ENCODE results near the gene AP3S2. TPM values are rescaled to one million over a fixed set of nuclear protein-coding genes. Genes with fewer than 3 reads are reported as not detected.
"Not testable (repeated sequence)": the region's sequence is repeated elsewhere in the genome, so short reads cannot be mapped to it uniquely, and the experiment has no call there.

The AP3S2 gene
- total RNA-seq, 1 donor from 2014 or later, result 32.2 TPM

DNA sequence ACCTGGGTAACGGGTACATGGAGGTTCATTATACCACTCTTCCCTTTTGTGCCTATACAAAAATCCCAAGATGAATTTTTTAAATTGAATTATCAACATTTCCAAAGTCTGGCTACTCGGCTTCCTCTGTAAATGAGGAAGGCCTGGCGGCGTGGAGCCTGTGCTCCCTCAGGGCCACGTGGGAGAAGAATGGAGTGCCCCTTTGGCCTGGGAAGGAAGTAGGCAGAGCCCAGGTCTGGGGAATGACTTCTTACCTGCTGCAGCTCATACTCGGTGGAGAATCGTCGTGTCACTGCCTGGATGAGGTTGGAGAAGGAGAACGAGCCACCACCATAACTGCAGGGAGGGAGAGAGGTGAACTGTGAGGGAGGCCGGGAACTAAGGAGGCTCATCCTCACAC is 103.6 kb downstream of the AP3S2 start:
- no peak for TF ChIP-seq CTCF (conservative IDR thresholded peaks at IDR 0.05)
- Mint-ChIP-seq H3K4me1 (ENCODE audit: unreplicated experiment) (no peaks in the 10 kb centered on the region), H3K9me3 (peaks cover 6% of the 10 kb centered on the region), H3K27ac (no peak overlapping the region), H3K4me3 (no peak overlapping the region), H3K27me3 (peaks cover 3% of the 10 kb centered on the region), H3K36me3 (no peaks in the 10 kb centered on the region)
- DNase-seq (ENCODE audit: extremely low spot score, unreplicated experiment), result no peak

GRCh38 chr15:89788585-89788984 is 105.2 kb downstream of the AP3S2 start:
- H3K27me3 Mint-ChIP-seq; H3K4me3 Mint-ChIP-seq; H3K36me3 Mint-ChIP-seq; DNase-seq (ENCODE audit: extremely low spot score, unreplicated experiment); H3K27ac Mint-ChIP-seq; H3K9me3 Mint-ChIP-seq; H3K4me1 Mint-ChIP-seq (ENCODE audit: unreplicated experiment): not testable (repeated sequence)

DNA sequence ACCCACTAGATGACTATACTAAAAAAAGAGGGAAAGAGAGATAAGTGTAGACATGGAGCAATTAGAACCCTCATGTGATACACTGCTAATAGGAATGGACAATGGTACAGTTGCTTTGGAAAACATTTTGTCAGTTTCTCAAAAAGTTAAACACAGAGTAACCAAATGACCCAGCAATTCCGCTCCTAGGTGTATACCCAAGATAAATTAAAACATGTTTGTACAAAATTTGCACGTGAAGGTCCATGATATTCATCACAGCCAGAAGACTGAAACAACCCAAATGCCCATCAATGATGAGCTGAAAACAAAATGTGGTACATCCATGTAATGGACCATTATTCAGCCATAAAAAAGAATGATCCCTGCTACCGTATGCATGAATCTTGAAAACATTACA is 105.8 kb downstream of the AP3S2 start:
- Mint-ChIP-seq H3K4me3 (no peak overlapping the region), H3K9me3 (peaks cover 6% of the 10 kb centered on the region), H3K4me1 (ENCODE audit: unreplicated experiment) (peaks cover 7% of the 10 kb centered on the region), H3K27me3 (no peaks in the 10 kb centered on the region), H3K36me3 (no peaks in the 10 kb centered on the region), H3K27ac (no peak overlapping the region)
- no peak for TF ChIP-seq CTCF (conservative IDR thresholded peaks at IDR 0.05)
- DNase-seq (ENCODE audit: extremely low spot score, unreplicated experiment), result no peak

GRCh38 chr15:89785774-89786140 is 108.0 kb downstream of the AP3S2 start:
- H3K36me3 Mint-ChIP-seq, result no peaks in the 10 kb centered on the region
- H3K27ac Mint-ChIP-seq, result peak overlapping the region; percentile 18
- peaks cover 6% of the 10 kb centered on the region for H3K9me3 Mint-ChIP-seq
- no peaks in the 10 kb centered on the region for H3K27me3 Mint-ChIP-seq
- no peak for TF ChIP-seq CTCF (conservative IDR thresholded peaks at IDR 0.05)
- no peak for DNase-seq (ENCODE audit: extremely low spot score, unreplicated experiment)
- peaks cover 8% of the 10 kb centered on the region for H3K4me1 Mint-ChIP-seq (ENCODE audit: unreplicated experiment)
- no peak overlapping the region for H3K4me3 Mint-ChIP-seq

- DNase-seq (ENCODE audit: extremely low spot score, unreplicated experiment), result no peak
- Mint-ChIP-seq H3K4me1 (ENCODE audit: unreplicated experiment) (peaks cover 8% of the 10 kb centered on the region), H3K27me3 (no peaks in the 10 kb centered on the region), H3K27ac (peak overlapping the region; percentile 18), H3K36me3 (no peaks in the 10 kb centered on the region), H3K4me3 (no peak overlapping the region), H3K9me3 (peaks cover 6% of the 10 kb centered on the region)
- no peak for TF ChIP-seq CTCF (conservative IDR thresholded peaks at IDR 0.05)
These were observed 108.6 kb downstream of the AP3S2 start for GRCh38 chr15:89785064-89785773.

DNA sequence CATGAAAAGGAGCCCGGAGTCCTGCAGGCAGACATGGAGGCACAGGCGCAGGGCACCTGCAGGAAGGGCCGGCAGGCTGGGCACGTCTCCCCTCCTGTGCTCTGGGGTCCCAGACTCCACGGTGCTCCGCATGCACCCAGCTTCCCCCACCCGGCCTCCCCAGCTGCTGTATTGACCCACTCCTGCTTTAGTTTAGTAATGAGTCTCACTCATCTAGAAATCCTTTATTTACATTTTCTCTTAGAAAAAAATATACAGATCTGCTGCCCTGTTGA is 109.2 kb downstream of the AP3S2 start:
- Mint-ChIP-seq H3K27ac (no peak overlapping the region), H3K4me1 (ENCODE audit: unreplicated experiment) (peaks cover 8% of the 10 kb centered on the region), H3K36me3 (no peaks in the 10 kb centered on the region), H3K9me3 (peaks cover 6% of the 10 kb centered on the region), H3K27me3 (no peaks in the 10 kb centered on the region), H3K4me3 (no peak overlapping the region)
- no peak for DNase-seq (ENCODE audit: extremely low spot score, unreplicated experiment)
- TF ChIP-seq CTCF (conservative IDR thresholded peaks at IDR 0.05), result no peak

All from type B pancreatic cell (in vitro differentiated cells).